ENCODE data around the gene TSR1.

DNA sequence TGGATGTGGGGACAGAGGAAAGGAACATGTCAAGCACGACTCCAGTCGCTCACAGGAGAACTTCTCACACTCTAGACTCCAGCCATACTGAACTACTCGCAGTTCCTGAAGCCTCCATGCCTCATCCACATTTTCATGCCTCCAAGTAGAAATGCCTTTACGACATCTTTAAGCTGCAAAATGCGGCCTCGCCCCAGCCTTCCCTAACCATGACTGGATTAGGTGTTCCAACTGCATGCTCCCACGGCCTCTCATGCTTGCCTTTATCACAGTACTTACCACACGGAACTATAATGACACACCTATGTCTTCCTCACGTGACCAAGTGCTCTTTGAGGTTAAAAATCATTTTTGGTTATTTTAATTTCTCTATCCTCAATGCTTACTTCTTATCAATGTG is 56.5 kb downstream of the TSR1 start:
- TF ChIP-seq, protein P1, sequence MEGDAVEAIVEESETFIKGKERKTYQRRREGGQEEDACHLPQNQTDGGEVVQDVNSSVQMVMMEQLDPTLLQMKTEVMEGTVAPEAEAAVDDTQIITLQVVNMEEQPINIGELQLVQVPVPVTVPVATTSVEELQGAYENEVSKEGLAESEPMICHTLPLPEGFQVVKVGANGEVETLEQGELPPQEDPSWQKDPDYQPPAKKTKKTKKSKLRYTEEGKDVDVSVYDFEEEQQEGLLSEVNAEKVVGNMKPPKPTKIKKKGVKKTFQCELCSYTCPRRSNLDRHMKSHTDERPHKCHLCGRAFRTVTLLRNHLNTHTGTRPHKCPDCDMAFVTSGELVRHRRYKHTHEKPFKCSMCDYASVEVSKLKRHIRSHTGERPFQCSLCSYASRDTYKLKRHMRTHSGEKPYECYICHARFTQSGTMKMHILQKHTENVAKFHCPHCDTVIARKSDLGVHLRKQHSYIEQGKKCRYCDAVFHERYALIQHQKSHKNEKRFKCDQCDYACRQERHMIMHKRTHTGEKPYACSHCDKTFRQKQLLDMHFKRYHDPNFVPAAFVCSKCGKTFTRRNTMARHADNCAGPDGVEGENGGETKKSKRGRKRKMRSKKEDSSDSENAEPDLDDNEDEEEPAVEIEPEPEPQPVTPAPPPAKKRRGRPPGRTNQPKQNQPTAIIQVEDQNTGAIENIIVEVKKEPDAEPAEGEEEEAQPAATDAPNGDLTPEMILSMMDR (IDR thresholded peaks at IDR 0.05; ENCODE audit: insufficient read depth, low read length, poor library complexity, severe bottlenecking) = no peak
- no peak for TF ChIP-seq EZH2phosphoT487 (conservative IDR thresholded peaks at IDR 0.05; ENCODE audit: low read length)

Measured in SU-DHL-6 (cell line).